D341Med (cell line): ENCODE measurements around the gene CHST6.
"Not testable (repeated sequence)": the region's sequence is repeated elsewhere in the genome, so short reads cannot be mapped to it uniquely, and the experiment has no call there.

Experiments used
- DNase-seq: peaks from one replicate; pipeline ENCODE4 v3.0.0; 2012; ENCODE audit warnings: low spot score

Gene CHST6

DNA sequence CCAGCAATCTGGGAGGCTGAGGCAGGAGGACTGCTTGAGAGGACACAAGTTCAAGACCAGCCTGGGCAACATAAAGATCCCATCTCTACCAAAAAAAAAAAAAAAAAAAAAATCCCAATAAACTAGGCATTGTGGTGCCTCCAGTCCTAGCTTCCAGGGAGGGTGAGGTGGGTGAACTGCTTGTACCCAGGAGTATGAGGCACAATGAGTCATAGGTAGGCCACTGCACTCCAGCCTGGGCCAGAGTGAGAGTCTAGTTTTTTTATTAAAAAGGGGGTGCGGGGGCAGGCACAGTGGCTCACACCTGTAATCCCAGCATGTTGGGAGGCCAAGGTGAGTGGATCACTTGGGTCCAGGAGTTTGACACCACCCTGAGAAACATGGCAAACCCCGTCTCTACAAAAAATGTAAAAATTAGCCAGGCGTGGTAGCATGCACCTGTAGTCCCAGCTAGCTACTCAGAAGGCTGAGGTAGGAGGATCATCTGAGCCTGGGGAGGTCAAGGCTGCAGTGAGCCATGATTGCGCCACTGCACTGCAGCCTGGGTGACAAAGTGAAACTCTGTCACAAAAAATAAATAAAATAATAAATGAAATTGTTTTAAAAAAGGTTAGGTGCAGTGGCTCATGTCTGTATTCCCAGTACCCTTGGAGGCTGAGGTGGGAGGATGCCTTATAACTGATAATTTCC is 7.8 kb upstream of the CHST6 start:
- DNase-seq, result no peak

- not testable (repeated sequence) for DNase-seq
Observed at GRCh38 chr16:75501820-75502219, 6.6 kb upstream of the CHST6 start.

DNA sequence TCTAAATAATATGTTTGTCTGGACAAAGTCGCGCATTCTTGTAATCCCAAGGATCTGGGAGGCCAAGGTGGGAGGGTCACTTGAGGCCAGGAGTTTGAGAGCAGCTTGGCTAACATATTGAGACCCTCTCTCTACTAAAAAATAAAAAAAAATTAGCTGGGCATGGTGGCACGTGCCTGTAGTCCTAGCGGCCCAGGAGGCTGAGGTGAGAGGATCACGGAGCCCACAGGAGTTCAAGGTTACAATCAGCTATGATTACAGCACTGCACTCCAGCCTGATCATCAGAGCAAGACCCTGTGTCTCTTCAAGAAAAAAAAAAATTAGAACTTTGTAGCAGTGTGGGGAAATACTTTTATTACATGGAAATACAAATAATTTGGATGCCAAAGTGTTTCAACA is 6.1 kb upstream of the CHST6 start:
- DNase-seq, result no peak

DNA sequence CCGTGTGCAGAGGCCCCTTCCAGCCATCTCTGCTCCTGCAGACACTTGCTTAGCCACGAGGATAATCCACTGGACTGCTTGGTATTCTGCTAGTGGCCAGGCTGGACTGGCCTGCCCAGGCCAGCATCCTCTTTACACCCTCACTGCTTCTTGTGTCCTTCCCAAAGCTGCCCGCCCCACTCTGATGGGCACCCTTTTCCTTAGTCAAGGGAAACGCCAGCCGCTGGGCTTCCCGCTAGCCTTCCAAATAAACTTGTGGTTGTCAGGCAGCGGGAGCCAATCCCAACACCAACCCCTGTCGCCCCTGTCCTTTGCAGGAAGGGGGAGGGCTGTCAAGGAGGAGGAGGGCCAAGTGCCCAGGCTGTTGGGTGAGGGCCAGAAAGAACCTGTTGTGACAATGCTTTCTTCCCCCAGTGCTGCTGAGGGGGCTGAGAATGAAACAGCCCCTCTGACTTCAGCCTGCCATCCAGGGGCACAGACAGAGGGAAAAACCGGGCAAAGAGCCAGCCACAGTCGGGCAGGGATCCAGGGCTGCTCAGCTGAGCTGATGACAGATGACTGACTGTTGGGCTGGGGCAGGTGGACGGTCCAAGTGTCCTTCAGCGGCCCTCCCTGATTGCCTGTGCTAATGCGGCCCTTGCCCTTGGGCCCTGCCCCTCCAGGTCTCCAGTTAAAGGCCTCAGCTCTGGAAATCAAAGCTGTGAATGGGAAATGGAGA is 3.5 kb upstream of the CHST6 start:
- not testable (repeated sequence) for DNase-seq

- no peak for DNase-seq
Observed at GRCh38 chr16:75497558-75497957, 2.3 kb upstream of the CHST6 start.

GRCh38 chr16:75494661-75495075 is 573 bp downstream of the CHST6 start:
- no peak for DNase-seq

GRCh38 chr16:75494184-75494583 is 1.1 kb downstream of the CHST6 start:
- DNase-seq, result no peak

DNA sequence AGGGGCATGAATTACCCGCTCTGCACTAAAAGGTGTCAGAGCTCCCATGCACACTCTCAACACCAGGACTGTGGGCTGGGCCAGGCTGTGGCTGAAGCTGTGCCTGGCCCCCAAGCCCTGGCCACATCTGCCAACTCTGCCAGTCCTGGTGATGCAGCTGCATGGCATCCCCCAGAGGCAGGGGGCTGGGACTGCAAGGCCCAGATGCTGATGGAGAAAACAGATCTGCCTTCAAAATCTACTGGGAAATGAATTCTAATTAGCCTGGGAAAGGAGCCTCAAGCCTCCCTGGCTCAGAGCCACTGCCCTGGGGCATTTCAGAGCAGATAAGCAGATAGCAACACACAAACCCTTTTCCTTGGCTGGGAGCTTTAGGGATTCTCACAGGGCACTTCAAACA is 3.4 kb downstream of the CHST6 start:
- peak; percentile 79 for DNase-seq

GRCh38 chr16:75488322-75488721 is 6.9 kb downstream of the CHST6 start:
- DNase-seq, result no peak

DNA sequence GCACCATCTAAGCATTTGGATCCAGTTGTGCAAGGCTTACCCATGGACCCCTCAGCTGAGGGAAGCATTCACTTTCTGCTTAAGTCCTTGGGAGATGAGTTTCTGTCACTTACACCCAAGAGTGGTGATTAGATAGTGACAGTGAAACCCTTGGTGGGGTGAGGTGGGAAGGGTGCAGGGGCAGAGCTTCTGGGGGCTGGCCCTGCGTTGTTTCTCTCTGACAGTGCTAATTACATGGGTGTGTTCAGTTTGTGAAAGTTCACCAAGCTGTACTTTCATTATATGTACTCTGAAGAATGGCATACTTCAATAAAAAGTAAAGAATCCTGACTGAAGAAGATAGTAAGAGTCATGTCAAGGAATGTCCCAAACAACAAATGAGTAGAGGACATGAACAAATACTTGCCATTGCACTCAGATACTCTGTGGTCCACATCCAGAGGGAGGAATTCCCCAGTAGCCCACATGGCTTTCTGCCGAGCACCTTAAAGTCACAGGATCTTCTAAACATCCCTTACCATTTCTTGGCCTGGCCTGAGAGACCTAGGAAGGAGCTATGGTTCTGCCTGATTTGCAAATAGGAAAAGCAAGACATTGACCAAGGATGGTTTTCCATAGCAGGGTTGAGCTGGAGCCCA is 8.4 kb downstream of the CHST6 start:
- no peak for DNase-seq

DNA sequence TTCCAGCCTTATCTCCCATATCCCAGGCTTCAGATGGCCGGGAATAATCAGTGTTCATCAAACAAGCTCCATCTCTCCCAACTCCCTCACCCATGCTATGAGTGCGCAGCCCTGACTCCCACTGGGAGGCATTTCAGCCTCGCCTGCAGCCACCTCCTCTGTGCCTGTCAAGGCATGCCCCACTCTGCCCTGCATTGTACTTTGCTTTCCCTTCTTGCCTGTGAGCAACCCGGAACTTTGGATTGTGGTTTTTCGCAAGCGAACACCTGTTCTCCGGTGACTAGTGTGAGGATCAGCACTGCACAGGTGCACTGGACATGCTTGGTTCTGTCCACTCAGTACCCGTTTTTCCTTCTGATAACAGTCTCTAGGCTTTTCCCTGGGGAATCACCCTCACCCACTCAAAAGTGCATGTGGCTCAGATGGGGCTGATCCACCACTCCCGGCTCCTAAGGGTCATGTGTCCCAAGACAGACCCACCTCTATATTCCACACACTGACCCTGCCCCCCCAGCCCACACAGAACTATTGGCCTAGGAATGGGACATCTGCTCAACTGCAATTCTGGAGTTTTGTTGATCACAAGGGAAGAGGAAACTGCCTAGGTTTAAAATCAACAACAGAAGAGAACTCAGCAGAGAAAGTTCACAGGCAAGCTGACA is 9.1 kb downstream of the CHST6 start:
- no peak for DNase-seq

DNA sequence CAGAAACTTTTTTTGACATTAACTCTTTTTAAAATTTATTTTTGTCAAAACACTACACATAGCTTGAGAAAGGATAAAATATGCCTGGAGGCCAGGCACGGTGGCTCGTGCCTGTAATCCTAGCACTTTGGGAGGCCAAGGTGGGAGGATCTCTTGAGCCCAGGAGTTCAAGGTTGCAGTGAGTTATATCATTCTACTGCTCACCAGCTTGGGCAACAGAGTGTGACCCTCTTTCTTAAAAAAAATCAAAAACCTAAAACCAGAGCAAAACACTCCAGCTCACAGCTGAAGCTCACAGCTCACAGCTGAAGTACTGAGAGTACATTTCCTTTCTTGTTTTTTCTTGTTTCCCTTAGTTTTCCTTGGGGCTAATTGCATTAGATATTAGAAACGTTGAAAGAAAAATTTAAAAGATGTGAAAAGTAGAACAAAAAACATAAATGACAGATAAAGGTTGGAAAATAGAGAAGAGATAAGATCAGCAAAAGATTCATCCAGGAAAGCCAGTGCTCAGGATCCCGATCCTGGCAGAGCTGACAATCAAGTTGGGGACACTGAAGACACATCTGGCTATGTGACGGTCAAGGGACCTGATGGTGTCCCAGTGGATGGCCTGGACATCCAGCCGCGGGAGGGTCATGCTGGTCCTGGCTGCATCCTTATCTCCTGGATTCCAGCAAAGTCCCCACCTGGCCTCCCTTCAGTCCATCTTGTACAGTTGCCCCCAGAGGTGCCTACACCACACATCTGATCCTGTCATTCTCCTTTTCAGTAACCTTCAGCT is 9.8 kb downstream of the CHST6 start:
- no peak for DNase-seq

DNA sequence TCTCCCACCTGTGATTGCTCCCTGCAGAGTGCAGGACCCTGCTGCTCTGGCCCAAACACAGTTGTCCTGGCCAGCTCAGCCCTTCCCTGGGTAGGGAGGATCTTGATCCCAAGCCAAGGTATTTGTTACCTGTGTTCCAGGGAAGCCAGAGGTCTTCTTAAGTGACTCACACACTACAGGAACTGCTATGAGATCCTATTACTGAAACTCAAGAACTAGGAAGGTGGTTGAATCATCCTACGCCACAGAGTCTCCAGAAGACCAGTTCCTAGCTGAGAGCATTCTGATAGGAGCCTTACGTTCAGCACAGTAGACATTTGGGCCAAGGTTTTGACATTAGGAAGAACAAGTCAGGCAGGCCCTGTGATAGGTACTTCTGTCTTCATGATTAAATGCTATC is 12.0 kb downstream of the CHST6 start:
- no peak for DNase-seq

DNA sequence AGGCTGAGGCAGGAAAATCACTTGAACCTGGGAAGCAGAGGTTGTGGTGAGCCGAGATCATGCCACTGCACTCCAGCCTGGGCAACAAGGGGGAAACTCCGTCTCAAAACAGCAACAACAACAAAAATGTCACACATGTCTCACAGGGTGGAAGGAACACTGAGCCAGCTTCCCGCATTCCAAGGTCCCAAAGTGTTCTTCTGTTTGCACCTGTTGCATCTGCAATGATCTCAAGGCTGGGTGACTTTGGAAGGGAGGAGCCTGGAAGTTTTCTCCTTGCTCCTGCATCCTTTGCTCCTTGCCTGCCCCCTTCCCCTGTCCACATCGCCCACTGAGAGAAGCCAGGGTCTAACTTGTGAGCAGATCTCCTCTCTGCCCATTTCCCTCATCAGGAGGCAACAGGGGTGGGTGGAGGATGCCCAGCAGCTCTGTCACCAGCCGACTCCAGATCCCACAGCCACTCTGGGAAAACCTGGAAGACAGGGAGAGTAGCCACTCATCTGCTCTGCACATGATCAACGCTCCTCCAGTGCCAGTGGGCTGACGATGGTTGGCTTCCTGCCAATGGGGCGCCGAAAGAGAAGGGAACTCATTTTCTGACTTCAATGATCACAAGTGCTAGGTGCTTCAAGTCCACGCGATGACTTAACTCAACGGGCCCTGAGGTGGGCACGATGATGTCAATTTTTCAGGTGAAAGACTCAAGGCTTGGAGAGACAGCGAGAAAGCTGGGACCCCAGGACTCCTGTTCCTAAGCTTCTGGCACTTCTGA is 12.6 kb downstream of the CHST6 start:
- DNase-seq, result no peak

DNA sequence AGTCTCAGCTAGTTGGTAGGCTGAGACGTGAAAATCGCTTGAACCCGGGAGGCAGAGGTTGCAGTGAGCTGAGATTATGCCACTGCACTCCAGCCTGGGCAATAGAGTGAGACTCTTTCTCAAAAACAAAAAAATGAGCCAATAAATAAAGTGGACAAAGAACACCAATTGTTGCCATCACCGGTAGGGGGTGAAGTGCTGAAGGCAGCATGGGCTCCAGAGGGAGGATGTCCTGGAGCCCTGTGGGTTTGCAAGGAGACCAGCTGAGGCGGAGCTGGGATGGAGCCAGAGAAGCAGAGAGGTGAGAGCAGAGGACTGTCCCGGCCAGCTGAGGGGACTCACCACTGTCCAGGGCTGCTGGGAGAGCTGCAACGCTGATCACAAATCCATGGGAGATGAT is 13.8 kb downstream of the CHST6 start:
- DNase-seq, result no peak

GRCh38 chr16:75479421-75479990 is 15.7 kb downstream of the CHST6 start:
- no peak for DNase-seq

GRCh38 chr16:75478480-75479345 is 16.5 kb downstream of the CHST6 start:
- no peak for DNase-seq

DNA sequence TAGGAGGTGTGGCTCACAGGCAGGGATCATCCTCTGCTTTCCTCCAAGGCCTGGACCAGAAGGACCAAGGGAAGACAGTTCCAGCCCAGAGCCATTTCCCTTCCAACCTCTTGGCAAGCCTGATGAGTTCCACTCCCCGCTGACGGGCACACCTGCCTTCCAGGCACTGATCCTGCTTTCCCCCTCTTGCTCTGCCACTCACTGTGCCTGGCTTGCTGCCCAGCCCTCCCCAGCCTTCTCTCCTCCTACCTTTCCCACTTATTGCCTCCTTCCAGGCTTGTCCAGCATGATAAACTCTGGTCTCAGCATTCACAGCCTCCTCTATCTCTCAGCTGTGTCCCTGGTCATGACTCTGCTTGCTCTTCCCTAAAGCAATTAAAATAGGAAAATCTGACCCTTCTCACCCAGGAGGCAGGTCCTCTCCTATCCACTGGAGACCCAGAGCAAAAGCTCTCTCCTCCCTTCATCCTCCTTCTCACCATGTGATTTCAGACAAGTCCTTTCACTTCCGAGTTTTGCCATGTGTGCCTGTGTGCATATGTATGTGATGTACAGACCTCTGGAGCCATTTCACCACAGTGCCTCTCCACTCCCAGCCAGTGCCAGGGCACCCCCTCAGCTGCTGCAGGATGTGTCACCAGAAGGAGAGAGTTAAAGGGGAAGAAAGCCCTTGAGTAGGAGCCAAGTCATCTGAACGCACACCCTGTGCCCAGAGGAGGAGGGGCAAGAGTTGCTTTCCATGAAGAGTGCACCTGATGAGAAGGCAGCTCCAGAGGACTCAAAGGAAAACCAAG is 17.4 kb downstream of the CHST6 start:
- DNase-seq, result no peak

GRCh38 chr16:75476817-75477216 is 18.4 kb downstream of the CHST6 start:
- no peak for DNase-seq
